ENCODE results near the gene PCK2. TPM values are rescaled to one million over a fixed set of nuclear protein-coding genes. Genes with fewer than 3 reads are reported as not detected.
A peak's percentile ranks its signal among the peaks of the same experiment; 100 is the strongest.

PCK2 gene
- total and polyA plus RNA-seq, 2 of the 13 experiments (the other 11 are each of a cell fraction or from before 2014, with no cell fraction given) = 129 to 272 TPM

GRCh38 chr14:24062216-24062980 lies 31.7 kb upstream of the PCK2 start:
- Histone ChIP-seq H3K79me2 (ENCODE audit: insufficient read depth, low read length) (no peaks in the 10 kb centered on the region), H3K9ac (ENCODE audit: insufficient read depth, low read depth, low read length) (no peak overlapping the region), H3K27ac (ENCODE audit: extremely low read length, insufficient read depth, low read length) (no peak overlapping the region), H4K20me1 (ENCODE audit: insufficient read depth, low read length) (no peaks in the 10 kb centered on the region), H3K36me3 (replicated peaks in 1 of 2; ENCODE audit: control insufficient read depth in 1 of 2, insufficient read depth in 2 of 2, low read length in 2 of 2) (no peaks in the 10 kb centered on the region), H3K27me3 (ENCODE audit: control insufficient read depth in 1 of 2, insufficient read depth in 2 of 2, low read length in 2 of 2) (peaks cover 5 to 20% of the 10 kb centered on the region in 2 experiments; a peak in 4 of 5 replicates), H3K4me1 (ENCODE audit: insufficient read depth, low read length) (peaks cover 50% of the 10 kb centered on the region), H3K9me3 (ENCODE audit: low read length) (no peaks in the 10 kb centered on the region), H3K4me2 (ENCODE audit: low read depth, low read length) (no peak overlapping the region), H3K4me3 (replicated peaks in 1 of 3; ENCODE audit: insufficient read depth in 1 of 3, low read depth in 2 of 3, low read length in 3 of 3) (no peak overlapping the region), H2AFZ (ENCODE audit: low read length) (no peak overlapping the region)
- CTCF ChIA-PET (ENCODE audit: low intra/inter-chr PET ratio, low total read pairs) = interaction anchor here (1.2 kb wide), 1 partner anchor 28 kb away, joined by 4 read pairs; no protein-coding TSS in a partner anchor
- no TSS peak for BruUV-seq (replicated peaks)
- no peak for FAIRE-seq
- 55% methylated on average over 14 of the region's 14 CpGs for whole genome bisulfite sequencing (ENCODE audit: low lambda C conversion rate)
- POLR2A ChIA-PET = interaction anchor here (0.6 to 9.6 kb wide), 10 partner anchors 9 to 126 kb away, joined by 3 to 226 read pairs (median 6); partner anchors contain the start of genes DCAF11, IPO4, NRL and PCK2
- intact Hi-C loops (cut with micrococcal nuclease; ENCODE audit: unreplicated experiment) (no loop called here), in situ Hi-C loops (cut with HindIII; ENCODE audit: extremely low pct_ligation_motif_present, low pct_unique_long_range_greater_than_20kb) (no loop called here)
- ATAC-seq = no peak
- DNase-seq (ENCODE audit: low spot score) = no peak
- TF ChIP-seq ZNF550 (CRISPR knock-in tag; IDR thresholded peaks at IDR 0.05; ENCODE audit: borderline replicate concordance) (no peak), ZNF563 (CRISPR knock-in tag; IDR thresholded peaks at IDR 0.05) (0 out of 2 replicates have a peak, but pooled peaks have one; percentile 9), SNAI1 (CRISPR knock-in tag; IDR thresholded peaks at IDR 0.05; ENCODE audit: borderline replicate concordance) (0 out of 2 replicates have a peak, but pooled peaks have one; percentile 20), ZNF280B (CRISPR knock-in tag; IDR thresholded peaks at IDR 0.05; ENCODE audit: borderline replicate concordance) (peak; percentile 44; the same call in 1 of the 2 replicates), NRL (CRISPR knock-in tag; IDR thresholded peaks at IDR 0.05; ENCODE audit: borderline replicate concordance) (0 out of 2 replicates have a peak, but pooled peaks have one; percentile 18), SP4 (CRISPR knock-in tag; IDR thresholded peaks at IDR 0.05) (peak; percentile 49; the same call in 1 of the 2 replicates), ZNF850 (CRISPR knock-in tag; conservative IDR thresholded peaks at IDR 0.05) (no peak), FOXC1 (CRISPR knock-in tag; IDR thresholded peaks at IDR 0.05; ENCODE audit: borderline replicate concordance) (0 out of 2 replicates have a peak, but pooled peaks have one; percentile 36), HIVEP1 (CRISPR knock-in tag; IDR thresholded peaks at IDR 0.05) (peak; percentile 29; the same call in 1 of the 2 replicates), ZNF432 (CRISPR knock-in tag; IDR thresholded peaks at IDR 0.05; ENCODE audit: borderline replicate concordance) (no peak)
- TF ChIP-seq, protein P1, sequence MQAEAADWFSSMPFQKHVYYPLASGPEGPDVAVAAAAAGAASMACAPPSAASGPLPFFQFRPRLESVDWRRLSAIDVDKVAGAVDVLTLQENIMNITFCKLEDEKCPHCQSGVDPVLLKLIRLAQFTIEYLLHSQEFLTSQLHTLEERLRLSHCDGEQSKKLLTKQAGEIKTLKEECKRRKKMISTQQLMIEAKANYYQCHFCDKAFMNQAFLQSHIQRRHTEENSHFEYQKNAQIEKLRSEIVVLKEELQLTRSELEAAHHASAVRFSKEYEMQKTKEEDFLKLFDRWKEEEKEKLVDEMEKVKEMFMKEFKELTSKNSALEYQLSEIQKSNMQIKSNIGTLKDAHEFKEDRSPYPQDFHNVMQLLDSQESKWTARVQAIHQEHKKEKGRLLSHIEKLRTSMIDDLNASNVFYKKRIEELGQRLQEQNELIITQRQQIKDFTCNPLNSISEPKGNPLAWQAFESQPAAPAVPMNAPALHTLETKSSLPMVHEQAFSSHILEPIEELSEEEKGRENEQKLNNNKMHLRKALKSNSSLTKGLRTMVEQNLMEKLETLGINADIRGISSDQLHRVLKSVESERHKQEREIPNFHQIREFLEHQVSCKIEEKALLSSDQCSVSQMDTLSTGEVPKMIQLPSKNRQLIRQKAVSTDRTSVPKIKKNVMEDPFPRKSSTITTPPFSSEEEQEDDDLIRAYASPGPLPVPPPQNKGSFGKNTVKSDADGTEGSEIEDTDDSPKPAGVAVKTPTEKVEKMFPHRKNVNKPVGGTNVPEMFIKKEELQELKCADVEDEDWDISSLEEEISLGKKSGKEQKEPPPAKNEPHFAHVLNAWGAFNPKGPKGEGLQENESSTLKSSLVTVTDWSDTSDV (CRISPR knock-in tag; IDR thresholded peaks at IDR 0.05) = peak; percentile 87; the same call in 1 of the 2 replicates
- TF ChIP-seq, protein P2, sequence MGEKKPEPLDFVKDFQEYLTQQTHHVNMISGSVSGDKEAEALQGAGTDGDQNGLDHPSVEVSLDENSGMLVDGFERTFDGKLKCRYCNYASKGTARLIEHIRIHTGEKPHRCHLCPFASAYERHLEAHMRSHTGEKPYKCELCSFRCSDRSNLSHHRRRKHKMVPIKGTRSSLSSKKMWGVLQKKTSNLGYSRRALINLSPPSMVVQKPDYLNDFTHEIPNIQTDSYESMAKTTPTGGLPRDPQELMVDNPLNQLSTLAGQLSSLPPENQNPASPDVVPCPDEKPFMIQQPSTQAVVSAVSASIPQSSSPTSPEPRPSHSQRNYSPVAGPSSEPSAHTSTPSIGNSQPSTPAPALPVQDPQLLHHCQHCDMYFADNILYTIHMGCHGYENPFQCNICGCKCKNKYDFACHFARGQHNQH (CRISPR knock-in tag; IDR thresholded peaks at IDR 0.05) = 0 out of 2 replicates have a peak, but pooled peaks have one; percentile 22
- TF ChIP-seq, protein P3, sequence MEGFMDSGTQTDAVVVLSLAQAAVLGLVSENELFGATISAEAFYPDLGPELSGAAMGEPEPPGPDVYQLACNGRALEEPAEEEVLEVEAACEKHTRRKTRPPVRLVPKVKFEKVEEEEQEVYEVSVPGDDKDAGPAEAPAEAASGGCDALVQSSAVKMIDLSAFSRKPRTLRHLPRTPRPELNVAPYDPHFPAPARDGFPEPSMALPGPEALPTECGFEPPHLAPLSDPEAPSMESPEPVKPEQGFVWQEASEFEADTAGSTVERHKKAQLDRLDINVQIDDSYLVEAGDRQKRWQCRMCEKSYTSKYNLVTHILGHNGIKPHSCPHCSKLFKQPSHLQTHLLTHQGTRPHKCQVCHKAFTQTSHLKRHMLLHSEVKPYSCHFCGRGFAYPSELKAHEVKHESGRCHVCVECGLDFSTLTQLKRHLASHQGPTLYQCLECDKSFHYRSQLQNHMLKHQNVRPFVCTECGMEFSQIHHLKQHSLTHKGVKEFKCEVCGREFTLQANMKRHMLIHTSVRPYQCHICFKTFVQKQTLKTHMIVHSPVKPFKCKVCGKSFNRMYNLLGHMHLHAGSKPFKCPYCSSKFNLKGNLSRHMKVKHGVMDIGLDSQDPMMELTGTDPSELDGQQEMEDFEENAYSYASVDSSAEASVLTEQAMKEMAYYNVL (CRISPR knock-in tag; IDR thresholded peaks at IDR 0.05; ENCODE audit: borderline replicate concordance) = 0 out of 2 replicates have a peak, but pooled peaks have one; percentile 28
